IMR-90 (cell line): ENCODE results near the gene SEZ6L. TPM values are rescaled to one million over a fixed set of nuclear protein-coding genes. Genes with fewer than 3 reads are reported as not detected.

Experiments used
- ATAC-seq: fragments of 200-7000 bp; cut with Tn5 transposase; 2 replicates; pipeline ENCODE4 v1.9.1; 2020; ENCODE audit warnings: low read depth, mild to moderate bottlenecking, moderate library complexity
- BruUV-seq: library from RNA; stranded (reverse); fragments of 400-500 nt; replicated peaks from 2 replicates; lab custom pipeline; 2021; lab: Mats Ljungman, UMichigan
- CTCF ChIA-PET: fragments of 300-600 bp; formaldehyde crosslinking; extraction: SDS; loops from one replicate; lab custom pipeline; 2021; ENCODE audit warnings: antibody characterized with exemption; lab: Yijun Ruan, JAX
- POLR2A ChIA-PET: fragments of 300-600 bp; sonication (Branson Sonifier 250); formaldehyde crosslinking; loops from one replicate; lab custom pipeline; 2022; ENCODE audit warnings: antibody characterized with exemption; ENCODE audit not compliant: unreplicated experiment; lab: Charles Lee
- DNase-seq: peaks from one replicate; pipeline ENCODE4 v3.0.0; 2013
- H2AFZ ChIP-seq: replicated peaks from 2 replicates; pipeline ENCODE3; 2013; ENCODE audit warnings: low read length, mild to moderate bottlenecking; ENCODE audit not compliant: poor library complexity
- H2AK5ac ChIP-seq: 2 replicates; pipeline ENCODE4 v1.6.1; 2013; ENCODE audit warnings: low read depth, low read length, inconsistent platforms
- H2AK9ac ChIP-seq: replicated peaks from 2 replicates; pipeline ENCODE3; 2013; ENCODE audit warnings: mild to moderate bottlenecking, low read depth, low read length, moderate library complexity; ENCODE audit not compliant: poor library complexity
- H2BK120ac ChIP-seq: 2 replicates; pipeline ENCODE4 v1.6.1; 2013; ENCODE audit warnings: low read depth, low read length, inconsistent platforms
- H2BK15ac ChIP-seq: 3 replicates; pipeline ENCODE4 v1.6.1; 2013; ENCODE audit warnings: low read depth, low read length, inconsistent platforms
- H2BK20ac ChIP-seq: 2 replicates; pipeline ENCODE4 v1.6.1; 2013; ENCODE audit warnings: low read depth, mild to moderate bottlenecking, inconsistent platforms, low read length, moderate library complexity
- H2BK5ac ChIP-seq: 2 replicates; pipeline ENCODE4 v1.6.1; 2013; ENCODE audit warnings: mild to moderate bottlenecking, low read depth, low read length, inconsistent platforms; ENCODE audit not compliant: poor library complexity, severe bottlenecking
- H3K14ac ChIP-seq: replicated peaks from 2 replicates; pipeline ENCODE4 v1.6.1; 2013; ENCODE audit warnings: low read depth, low read length, inconsistent platforms
- H3K18ac ChIP-seq: 2 replicates; pipeline ENCODE4 v1.6.1; 2013; ENCODE audit warnings: low read depth, low read length, control low read depth
- H3K23ac ChIP-seq: 2 replicates; pipeline ENCODE4 v1.6.1; 2013; ENCODE audit warnings: low read depth, low read length, inconsistent platforms
- H3K27ac ChIP-seq: 2 replicates; pipeline ENCODE4 v1.5.1; 2013; ENCODE audit warnings: mild to moderate bottlenecking, control low read depth, low read length; ENCODE audit not compliant: insufficient read depth
- H3K27me3 ChIP-seq: 2 replicates; pipeline ENCODE4 v1.6.1; 2013; ENCODE audit warnings: low read length; ENCODE audit not compliant: control insufficient read depth, insufficient read depth
- H3K36me3 ChIP-seq: 2 replicates; pipeline ENCODE4 v1.6.1; 2013; ENCODE audit warnings: low read length, mixed read lengths; ENCODE audit not compliant: control insufficient read depth, insufficient read depth
- H3K4ac ChIP-seq: 2 replicates; pipeline ENCODE4 v1.6.1; 2013; ENCODE audit warnings: low read depth, low read length, inconsistent platforms
- H3K4me1 ChIP-seq: 2 replicates; pipeline ENCODE4 v1.6.1; 2013; ENCODE audit warnings: low read length, mixed read lengths; ENCODE audit not compliant: control insufficient read depth, insufficient read depth
- H3K4me2 ChIP-seq: 2 replicates; pipeline ENCODE4 v1.6.1; 2013; ENCODE audit warnings: low read depth, mild to moderate bottlenecking, control low read depth, low read length, moderate library complexity
- H3K4me3 ChIP-seq: 2 replicates; pipeline ENCODE4 v1.5.1; 2013; ENCODE audit warnings: low read depth, mild to moderate bottlenecking, control low read depth, low read length, moderate library complexity; ENCODE audit not compliant: insufficient read depth
- H3K56ac ChIP-seq: 2 replicates; pipeline ENCODE4 v1.6.1; 2013; ENCODE audit warnings: low read length, inconsistent platforms; ENCODE audit not compliant: insufficient read depth; ENCODE audit errors: extremely low read depth
- H3K79me1 ChIP-seq, 2 experiments: 2 replicates each; pipeline ENCODE4 v1.6.1; 2013; ENCODE audit warnings: low read length in 2 of 2, inconsistent platforms in 1 of 2, low read depth in 1 of 2
- H3K9ac ChIP-seq: 2 replicates; pipeline ENCODE4 v1.6.1; 2013; ENCODE audit warnings: low read depth, low read length, control low read depth
- H3K9me1 ChIP-seq: 2 replicates; pipeline ENCODE4 v1.6.1; 2013; ENCODE audit warnings: low read length, inconsistent platforms; ENCODE audit not compliant: insufficient read depth
- H3K9me3 ChIP-seq: 2 replicates; pipeline ENCODE4 v1.6.1; 2013; ENCODE audit warnings: low read length; ENCODE audit not compliant: control insufficient read depth, insufficient read depth
- H4K20me1 ChIP-seq: 2 replicates; pipeline ENCODE4 v1.6.1; 2013; ENCODE audit warnings: low read length, inconsistent platforms; ENCODE audit not compliant: insufficient read depth
- H4K5ac ChIP-seq: 2 replicates; pipeline ENCODE4 v1.6.1; 2013; ENCODE audit warnings: mild to moderate bottlenecking, low read depth, low read length, control low read depth
- H4K8ac ChIP-seq, 2 experiments: 2 replicates each; pipeline ENCODE4 v1.6.1; 2013; ENCODE audit warnings: low read depth in 2 of 2, low read length in 2 of 2, control low read depth in 1 of 2, inconsistent platforms in 1 of 2
- H4K91ac ChIP-seq: 2 replicates; pipeline ENCODE4 v1.6.1; 2013; ENCODE audit warnings: low read depth, low read length, inconsistent platforms; ENCODE audit not compliant: insufficient read depth
- CEBPB ChIP-seq: IDR thresholded peaks from 2 replicates; pipeline ENCODE4 v1.6.1; 2012; ENCODE audit warnings: low read depth, low read length, improper control_type of control experiment
- FOS ChIP-seq: fragments of 150-350 bp; IDR thresholded peaks from 2 replicates; pipeline ENCODE4 v1.6.1; 2016; ENCODE audit warnings: low read depth, low read length
- MAFK ChIP-seq: IDR thresholded peaks from 2 replicates; pipeline ENCODE4 v1.6.1; 2012; ENCODE audit warnings: low read depth, low read length, improper control_type of control experiment
- POLR2A ChIP-seq: IDR thresholded peaks from 2 replicates; pipeline ENCODE4 v1.6.1; 2012; ENCODE audit warnings: mild to moderate bottlenecking, low read depth, low read length
- RCOR1 ChIP-seq: IDR thresholded peaks from 2 replicates; pipeline ENCODE4 v1.6.1; 2012; ENCODE audit warnings: mild to moderate bottlenecking, low read length, improper control_type of control experiment; ENCODE audit not compliant: insufficient replicate concordance
- WGBS, 2 experiments: methylation state at CpG; one replicate each; pipeline versions ENCODE4 v1.1.5 to v1.1.7; 2013; ENCODE audit warnings: missing lambda C conversion rate in 2 of 2; ENCODE audit not compliant: insufficient read length in 1 of 2; ENCODE audit errors: extremely low coverage in 2 of 2; 5-methylcytosine and 5-hydroxymethylcytosine counted together
- dilution Hi-C: fragments of 300-500 bp; cut with HindIII; formaldehyde crosslinking; loops from one replicate; pipeline ENCODE4 v1.14.3; 2018; ENCODE audit warnings: low sequenced_read_pairs; ENCODE audit not compliant: unreplicated experiment
- in situ Hi-C: fragments of 300-500 bp; cut with MboI; formaldehyde crosslinking; loops from 3 replicates; pipeline ENCODE4 v1.14.3; 2019; ENCODE audit warnings: low sequenced_read_pairs, inconsistent platforms, mixed read lengths
- intact Hi-C: fragments of 100-400 bp; cut with micrococcal nuclease; formaldehyde crosslinking; loops from 2 replicates; pipeline ENCODE4 v1.10.0; 2022
- polyA plus RNA-seq, 3 experiments: library from polyadenylated mRNA; depleted of rRNA; stranded (reverse); fragments of >200 nt; gene quantifications; 2 replicates each; pipeline ENCODE4 v1.2.3, GENCODE V29; 2012; ENCODE audit warnings: low replicate concordance in 1 of 3
- total RNA-seq: library from RNA; depleted of rRNA; stranded (reverse); fragments of >200 nt; gene quantifications from 2 replicates; pipeline ENCODE4 v1.2.3, GENCODE V29; 2012

SEZ6L gene
- total and polyA plus RNA-seq, 2 of the 4 experiments (the other 2 are of a cell fraction): not detected

DNA sequence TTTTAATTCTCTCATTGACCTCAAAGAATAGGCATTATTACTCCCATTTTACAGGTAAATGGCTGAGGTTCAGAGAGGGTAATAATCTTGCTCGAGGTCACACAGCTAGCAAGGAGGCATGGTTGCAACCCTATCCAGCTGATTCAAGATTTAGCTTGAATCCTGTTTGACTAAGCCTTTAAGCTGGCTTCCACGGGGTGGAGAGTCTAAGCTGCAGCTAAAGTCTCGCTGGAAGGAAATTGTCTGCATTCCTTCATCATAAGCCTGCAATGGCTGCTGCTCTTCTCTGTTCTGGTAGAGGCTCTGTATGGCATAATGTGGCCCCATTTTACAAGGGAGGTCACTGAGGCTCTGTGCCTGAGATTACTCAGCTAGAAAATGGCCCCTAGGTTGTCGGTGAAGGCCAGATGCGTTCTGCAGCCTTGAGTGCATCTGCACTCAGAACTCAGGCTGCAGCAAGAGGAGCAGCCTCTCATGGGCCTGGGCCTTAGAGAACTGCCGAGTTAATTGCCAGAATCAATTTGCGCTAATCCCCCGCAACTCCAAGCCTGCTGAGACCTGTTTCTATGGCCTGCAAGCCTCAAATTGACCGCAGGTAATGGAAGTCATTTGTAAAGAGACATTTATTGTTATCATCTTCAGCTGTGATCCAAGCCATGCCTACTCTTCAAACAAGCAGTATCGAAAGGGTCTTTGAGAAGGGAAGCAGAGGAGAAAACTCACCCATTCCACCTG is 44.1 kb upstream of the SEZ6L start:
- no peak overlapping the region for H3K9ac ChIP-seq
- intact Hi-C loops: no loop called here

More for the DNA sequence above, 44.1 kb upstream of the SEZ6L start:
- Histone ChIP-seq H4K8ac (no peak overlapping the region), H3K79me1 (no peaks in the 10 kb centered on the region), H3K18ac (no peak overlapping the region), H3K36me3 (no peaks in the 10 kb centered on the region), H3K23ac (no peak overlapping the region), H2BK120ac (no peak overlapping the region), H2AK9ac (no peak overlapping the region), H3K27me3 (no peaks in the 10 kb centered on the region), H3K27ac (no peak overlapping the region), H3K9me1 (no peaks in the 10 kb centered on the region), H2AK5ac (no peak overlapping the region), H3K9me3 (peaks cover 12% of the 10 kb centered on the region; the same call in 1 of the 2 replicates), H3K56ac (no peak overlapping the region), H2AFZ (no peak overlapping the region), H4K5ac (no peak overlapping the region), H3K14ac (no peak overlapping the region), H4K91ac (no peak overlapping the region), H3K4me1 (no peaks in the 10 kb centered on the region), H3K4me3 (no peak overlapping the region), H4K20me1 (no peaks in the 10 kb centered on the region), H2BK15ac (no peak overlapping the region), H3K4me2 (no peak overlapping the region), H2BK5ac (no peak overlapping the region), H3K4ac (no peak overlapping the region), H2BK20ac (no peak overlapping the region)
- POLR2A ChIA-PET: no interaction called here
- in situ Hi-C loops: no loop called here
- DNase-seq (no peak), ATAC-seq (no peak)
- CTCF ChIA-PET: no interaction called here
- WGBS, 2 experiments: 83% methylated on average over 1 of the region's 10 CpGs; no CpG with 5 or more reads in 1 of the 2 experiments
- no peak for TF ChIP-seq POLR2A
- TF ChIP-seq MAFK: no peak
- TF ChIP-seq FOS: no peak
- TF ChIP-seq RCOR1: no peak
- no peak for TF ChIP-seq CEBPB
- no TSS peak for BruUV-seq
- dilution Hi-C loops: no loop called here
